Measurements from ENCODE around the gene NELFB. TPM values are rescaled to one million over a fixed set of nuclear protein-coding genes. Genes with fewer than 3 reads are reported as not detected.
A peak's percentile ranks its signal among the peaks of the same experiment; 100 is the strongest.

NELFB gene
- total and polyA plus RNA-seq, 9 of the 15 experiments (the other 6 are each of a cell fraction or from before 2014, with no cell fraction given), result 0.24 to 84.0 (median 29.7) TPM

GRCh38 chr9:137236238-137236935 is 18.7 kb upstream of the NELFB start (continued):
- TF ChIP-seq ZNF133 (CRISPR knock-in tag; IDR thresholded peaks at IDR 0.05), result no peak
- TF ChIP-seq STAT5B (CRISPR knock-in tag; IDR thresholded peaks at IDR 0.05), result no peak
- TF ChIP-seq PREB (CRISPR knock-in tag; IDR thresholded peaks at IDR 0.05), result no peak
- TF ChIP-seq ZBTB49 (CRISPR knock-in tag; IDR thresholded peaks at IDR 0.05; ENCODE audit: borderline replicate concordance), result no peak
- peak; percentile 44 to 73; a peak in 1 of 4 replicates for TF ChIP-seq SIN3A (IDR thresholded peaks at IDR 0.05; ENCODE audit: borderline replicate concordance in 2 of 2, control insufficient read depth in 1 of 2, low read depth in 2 of 2, low read length in 2 of 2)
- TF ChIP-seq FIP1L1 (IDR thresholded peaks at IDR 0.05; ENCODE audit: low read depth, low read length, poor library complexity, severe bottlenecking), result no peak
- no peak for TF ChIP-seq OTX1 (CRISPR knock-in tag; IDR thresholded peaks at IDR 0.05)
- no peak for TF ChIP-seq RNF219 (CRISPR knock-in tag; IDR thresholded peaks at IDR 0.05)
- TF ChIP-seq ZFP1 (CRISPR knock-in tag; IDR thresholded peaks at IDR 0.05), result no peak
- no peak for TF ChIP-seq HMBOX1 (IDR thresholded peaks at IDR 0.05)
- TF ChIP-seq RBM17 (IDR thresholded peaks at IDR 0.05; ENCODE audit: borderline replicate concordance, low read depth, low read length), result no peak
- TF ChIP-seq ZNF165 (CRISPR knock-in tag; IDR thresholded peaks at IDR 0.05; ENCODE audit: borderline replicate concordance), result no peak
- TF ChIP-seq FOXK1 (CRISPR knock-in tag; IDR thresholded peaks at IDR 0.05; ENCODE audit: borderline replicate concordance), result no peak; the same call in 1 of the 2 replicates
- TF ChIP-seq TFAP4 (CRISPR knock-in tag; IDR thresholded peaks at IDR 0.05; ENCODE audit: borderline replicate concordance), result peak; percentile 97
- TF ChIP-seq JUN (IDR thresholded peaks at IDR 0.05; ENCODE audit: borderline replicate concordance, low read depth, low read length), result no peak
- TF ChIP-seq JUN (CRISPR knock-in tag; IDR thresholded peaks at IDR 0.05; ENCODE audit: borderline replicate concordance), result no peak
- no peak for TF ChIP-seq COPS2 (conservative IDR thresholded peaks at IDR 0.05)
- TF ChIP-seq ELK3 (CRISPR knock-in tag; IDR thresholded peaks at IDR 0.05), result no peak
